IMR-90 (cell line): ENCODE results near the gene BAZ2B. TPM values are rescaled to one million over a fixed set of nuclear protein-coding genes. Genes with fewer than 3 reads are reported as not detected.

ENCODE experiments used
- ATAC-seq: fragments of 200-7000 bp; cut with Tn5 transposase; 2 replicates; pipeline ENCODE4 v1.9.1; 2020; ENCODE audit warnings: low read depth, mild to moderate bottlenecking, moderate library complexity
- BruUV-seq: library from RNA; stranded (reverse); fragments of 400-500 nt; replicated peaks from 2 replicates; lab custom pipeline; 2021; lab: Mats Ljungman, UMichigan
- CTCF ChIA-PET: fragments of 300-600 bp; formaldehyde crosslinking; extraction: SDS; loops from one replicate; lab custom pipeline; 2021; ENCODE audit warnings: antibody characterized with exemption; lab: Yijun Ruan, JAX
- POLR2A ChIA-PET: fragments of 300-600 bp; sonication (Branson Sonifier 250); formaldehyde crosslinking; loops from one replicate; lab custom pipeline; 2022; ENCODE audit warnings: antibody characterized with exemption; ENCODE audit not compliant: unreplicated experiment; lab: Charles Lee
- DNase-seq: peaks from one replicate; pipeline ENCODE4 v3.0.0; 2013
- H2AFZ ChIP-seq: replicated peaks from 2 replicates; pipeline ENCODE3; 2013; ENCODE audit warnings: low read length, mild to moderate bottlenecking; ENCODE audit not compliant: poor library complexity
- H2AK5ac ChIP-seq: 2 replicates; pipeline ENCODE4 v1.6.1; 2013; ENCODE audit warnings: low read depth, low read length, inconsistent platforms
- H2AK9ac ChIP-seq: replicated peaks from 2 replicates; pipeline ENCODE3; 2013; ENCODE audit warnings: mild to moderate bottlenecking, low read depth, low read length, moderate library complexity; ENCODE audit not compliant: poor library complexity
- H2BK120ac ChIP-seq: 2 replicates; pipeline ENCODE4 v1.6.1; 2013; ENCODE audit warnings: low read depth, low read length, inconsistent platforms
- H2BK15ac ChIP-seq: 3 replicates; pipeline ENCODE4 v1.6.1; 2013; ENCODE audit warnings: low read depth, low read length, inconsistent platforms
- H2BK20ac ChIP-seq: 2 replicates; pipeline ENCODE4 v1.6.1; 2013; ENCODE audit warnings: low read depth, mild to moderate bottlenecking, inconsistent platforms, low read length, moderate library complexity
- H2BK5ac ChIP-seq: 2 replicates; pipeline ENCODE4 v1.6.1; 2013; ENCODE audit warnings: mild to moderate bottlenecking, low read depth, low read length, inconsistent platforms; ENCODE audit not compliant: poor library complexity, severe bottlenecking
- H3K14ac ChIP-seq: replicated peaks from 2 replicates; pipeline ENCODE4 v1.6.1; 2013; ENCODE audit warnings: low read depth, low read length, inconsistent platforms
- H3K18ac ChIP-seq: 2 replicates; pipeline ENCODE4 v1.6.1; 2013; ENCODE audit warnings: low read depth, low read length, control low read depth
- H3K23ac ChIP-seq: 2 replicates; pipeline ENCODE4 v1.6.1; 2013; ENCODE audit warnings: low read depth, low read length, inconsistent platforms
- H3K27ac ChIP-seq: 2 replicates; pipeline ENCODE4 v1.5.1; 2013; ENCODE audit warnings: mild to moderate bottlenecking, control low read depth, low read length; ENCODE audit not compliant: insufficient read depth
- H3K27me3 ChIP-seq: 2 replicates; pipeline ENCODE4 v1.6.1; 2013; ENCODE audit warnings: low read length; ENCODE audit not compliant: control insufficient read depth, insufficient read depth
- H3K36me3 ChIP-seq: 2 replicates; pipeline ENCODE4 v1.6.1; 2013; ENCODE audit warnings: low read length, mixed read lengths; ENCODE audit not compliant: control insufficient read depth, insufficient read depth
- H3K4ac ChIP-seq: 2 replicates; pipeline ENCODE4 v1.6.1; 2013; ENCODE audit warnings: low read depth, low read length, inconsistent platforms
- H3K4me1 ChIP-seq: 2 replicates; pipeline ENCODE4 v1.6.1; 2013; ENCODE audit warnings: low read length, mixed read lengths; ENCODE audit not compliant: control insufficient read depth, insufficient read depth
- H3K4me2 ChIP-seq: 2 replicates; pipeline ENCODE4 v1.6.1; 2013; ENCODE audit warnings: low read depth, mild to moderate bottlenecking, control low read depth, low read length, moderate library complexity
- H3K4me3 ChIP-seq: 2 replicates; pipeline ENCODE4 v1.5.1; 2013; ENCODE audit warnings: low read depth, mild to moderate bottlenecking, control low read depth, low read length, moderate library complexity; ENCODE audit not compliant: insufficient read depth
- H3K56ac ChIP-seq: 2 replicates; pipeline ENCODE4 v1.6.1; 2013; ENCODE audit warnings: low read length, inconsistent platforms; ENCODE audit not compliant: insufficient read depth; ENCODE audit errors: extremely low read depth
- H3K79me1 ChIP-seq, 2 experiments: 2 replicates each; pipeline ENCODE4 v1.6.1; 2013; ENCODE audit warnings: low read length in 2 of 2, inconsistent platforms in 1 of 2, low read depth in 1 of 2
- H3K9ac ChIP-seq: 2 replicates; pipeline ENCODE4 v1.6.1; 2013; ENCODE audit warnings: low read depth, low read length, control low read depth
- H3K9me1 ChIP-seq: 2 replicates; pipeline ENCODE4 v1.6.1; 2013; ENCODE audit warnings: low read length, inconsistent platforms; ENCODE audit not compliant: insufficient read depth
- H3K9me3 ChIP-seq: 2 replicates; pipeline ENCODE4 v1.6.1; 2013; ENCODE audit warnings: low read length; ENCODE audit not compliant: control insufficient read depth, insufficient read depth
- H4K20me1 ChIP-seq: 2 replicates; pipeline ENCODE4 v1.6.1; 2013; ENCODE audit warnings: low read length, inconsistent platforms; ENCODE audit not compliant: insufficient read depth
- H4K5ac ChIP-seq: 2 replicates; pipeline ENCODE4 v1.6.1; 2013; ENCODE audit warnings: mild to moderate bottlenecking, low read depth, low read length, control low read depth
- H4K8ac ChIP-seq, 2 experiments: 2 replicates each; pipeline ENCODE4 v1.6.1; 2013; ENCODE audit warnings: low read depth in 2 of 2, low read length in 2 of 2, control low read depth in 1 of 2, inconsistent platforms in 1 of 2
- H4K91ac ChIP-seq: 2 replicates; pipeline ENCODE4 v1.6.1; 2013; ENCODE audit warnings: low read depth, low read length, inconsistent platforms; ENCODE audit not compliant: insufficient read depth
- BHLHE40 ChIP-seq: fragments of 150-350 bp; IDR thresholded peaks from 2 replicates; pipeline ENCODE4 v1.6.1; 2016; ENCODE audit warnings: mild to moderate bottlenecking, low read depth, low read length
- CEBPB ChIP-seq: IDR thresholded peaks from 2 replicates; pipeline ENCODE4 v1.6.1; 2012; ENCODE audit warnings: low read depth, low read length, improper control_type of control experiment
- CHD1 ChIP-seq: IDR thresholded peaks from 2 replicates; pipeline ENCODE4 v1.6.1; 2012; ENCODE audit warnings: low read depth, low read length, improper control_type of control experiment
- CTCF ChIP-seq: conservative IDR thresholded peaks from 2 replicates; pipeline ENCODE4 v1.5.1; 2012; ENCODE audit warnings: mild to moderate bottlenecking, low read depth, low read length, improper control_type of control experiment
- ELK1 ChIP-seq: fragments of 150-350 bp; IDR thresholded peaks from 2 replicates; pipeline ENCODE4 v1.6.1; 2016; ENCODE audit warnings: low read depth, mild to moderate bottlenecking, low read length, moderate library complexity, borderline replicate concordance
- FOS ChIP-seq: fragments of 150-350 bp; IDR thresholded peaks from 2 replicates; pipeline ENCODE4 v1.6.1; 2016; ENCODE audit warnings: low read depth, low read length
- MAFK ChIP-seq: IDR thresholded peaks from 2 replicates; pipeline ENCODE4 v1.6.1; 2012; ENCODE audit warnings: low read depth, low read length, improper control_type of control experiment
- MAZ ChIP-seq: IDR thresholded peaks from 2 replicates; pipeline ENCODE4 v1.6.1; 2012; ENCODE audit warnings: low read depth, mild to moderate bottlenecking, low read length, improper control_type of control experiment, moderate library complexity, borderline replicate concordance
- MXI1 ChIP-seq: IDR thresholded peaks from 2 replicates; pipeline ENCODE4 v1.6.1; 2012; ENCODE audit warnings: low read depth, mild to moderate bottlenecking, low read length, moderate library complexity, borderline replicate concordance
- NFE2L2 ChIP-seq: fragments of 150-350 bp; IDR thresholded peaks from 2 replicates; pipeline ENCODE4 v1.6.1; 2016; ENCODE audit warnings: low read depth, mild to moderate bottlenecking, low read length
- POLR2A ChIP-seq: IDR thresholded peaks from 2 replicates; pipeline ENCODE4 v1.6.1; 2012; ENCODE audit warnings: mild to moderate bottlenecking, low read depth, low read length
- RAD21 ChIP-seq: IDR thresholded peaks from 2 replicates; pipeline ENCODE4 v1.6.1; 2012; ENCODE audit warnings: low read length, improper control_type of control experiment
- RCOR1 ChIP-seq: IDR thresholded peaks from 2 replicates; pipeline ENCODE4 v1.6.1; 2012; ENCODE audit warnings: mild to moderate bottlenecking, low read length, improper control_type of control experiment; ENCODE audit not compliant: insufficient replicate concordance
- RFX5 ChIP-seq: IDR thresholded peaks from 2 replicates; pipeline ENCODE4 v1.8.0; 2012; ENCODE audit warnings: low read depth, mild to moderate bottlenecking, low read length, moderate library complexity
- SMC3 ChIP-seq: fragments of 150-350 bp; IDR thresholded peaks from 2 replicates; pipeline ENCODE4 v1.6.1; 2016; ENCODE audit warnings: low read depth, mild to moderate bottlenecking, antibody characterized with exemption, low read length, moderate library complexity
- WGBS, 2 experiments: methylation state at CpG; one replicate each; pipeline versions ENCODE4 v1.1.5 to v1.1.7; 2013; ENCODE audit warnings: missing lambda C conversion rate in 2 of 2; ENCODE audit not compliant: insufficient read length in 1 of 2; ENCODE audit errors: extremely low coverage in 2 of 2; 5-methylcytosine and 5-hydroxymethylcytosine counted together
- dilution Hi-C: fragments of 300-500 bp; cut with HindIII; formaldehyde crosslinking; loops from one replicate; pipeline ENCODE4 v1.14.3; 2018; ENCODE audit warnings: low sequenced_read_pairs; ENCODE audit not compliant: unreplicated experiment
- in situ Hi-C: fragments of 300-500 bp; cut with MboI; formaldehyde crosslinking; loops from 3 replicates; pipeline ENCODE4 v1.14.3; 2019; ENCODE audit warnings: low sequenced_read_pairs, inconsistent platforms, mixed read lengths
- intact Hi-C: fragments of 100-400 bp; cut with micrococcal nuclease; formaldehyde crosslinking; loops from 2 replicates; pipeline ENCODE4 v1.10.0; 2022
- polyA plus RNA-seq, 3 experiments: library from polyadenylated mRNA; depleted of rRNA; stranded (reverse); fragments of >200 nt; gene quantifications; 2 replicates each; pipeline ENCODE4 v1.2.3, GENCODE V29; 2012; ENCODE audit warnings: low replicate concordance in 1 of 3
- total RNA-seq: library from RNA; depleted of rRNA; stranded (reverse); fragments of >200 nt; gene quantifications from 2 replicates; pipeline ENCODE4 v1.2.3, GENCODE V29; 2012
- TF ChIP-seq, protein P1 (sequence below): fragments of 150-350 bp; IDR thresholded peaks from 2 replicates; pipeline ENCODE4 v1.6.1; 2017; ENCODE audit warnings: mild to moderate bottlenecking, antibody characterized with exemption, low read length, low read depth

BAZ2B gene
- total and polyA plus RNA-seq, 2 of the 4 experiments (the other 2 are of a cell fraction), result 8.9 to 42.1 TPM

DNA sequence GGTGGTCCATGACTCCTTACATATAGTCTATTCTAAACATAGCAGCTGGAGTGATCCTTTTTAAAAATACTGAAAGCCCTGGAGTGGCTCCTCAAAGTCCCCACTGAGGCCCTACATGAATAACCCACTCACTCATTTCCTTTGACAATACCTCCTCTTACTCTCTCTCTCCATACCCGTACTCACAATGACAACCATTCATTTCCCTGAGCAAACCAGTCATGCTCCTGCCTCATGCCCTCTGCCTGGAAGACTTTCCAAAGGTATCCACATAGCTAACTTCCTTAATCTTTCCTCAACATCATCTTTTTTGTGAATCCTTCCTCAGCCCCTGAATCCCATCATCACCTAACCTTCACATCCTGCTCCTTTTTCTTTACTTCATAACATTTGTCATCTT, 102.6 kb downstream of the BAZ2B start:
- TF ChIP-seq ELK1 (no peak), RAD21 (no peak), SMC3 (no peak), BHLHE40 (no peak), MAZ (no peak), NFE2L2 (no peak), MAFK (no peak), FOS (no peak), CTCF (no peak), CHD1 (no peak), CEBPB (no peak), POLR2A (no peak), MXI1 (no peak), RCOR1 (no peak), RFX5 (no peak)
- TF ChIP-seq, protein P1, sequence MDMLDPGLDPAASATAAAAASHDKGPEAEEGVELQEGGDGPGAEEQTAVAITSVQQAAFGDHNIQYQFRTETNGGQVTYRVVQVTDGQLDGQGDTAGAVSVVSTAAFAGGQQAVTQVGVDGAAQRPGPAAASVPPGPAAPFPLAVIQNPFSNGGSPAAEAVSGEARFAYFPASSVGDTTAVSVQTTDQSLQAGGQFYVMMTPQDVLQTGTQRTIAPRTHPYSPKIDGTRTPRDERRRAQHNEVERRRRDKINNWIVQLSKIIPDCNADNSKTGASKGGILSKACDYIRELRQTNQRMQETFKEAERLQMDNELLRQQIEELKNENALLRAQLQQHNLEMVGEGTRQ, result no peak
- H2BK15ac ChIP-seq, result no peak overlapping the region
- no peak overlapping the region for H4K8ac ChIP-seq
- H3K9me1 ChIP-seq, result 0 out of 2 replicates have a peak, but pooled peaks cover 2% of the 10 kb centered on the region
- ATAC-seq, result no peak
- no peaks in the 10 kb centered on the region for H3K27me3 ChIP-seq
- no peak overlapping the region for H3K4me2 ChIP-seq
- no peak overlapping the region for H3K23ac ChIP-seq
- no peak overlapping the region for H3K18ac ChIP-seq
- H3K27ac ChIP-seq, result no peak overlapping the region
- no peak overlapping the region for H2AFZ ChIP-seq
- no peaks in the 10 kb centered on the region for H3K36me3 ChIP-seq
- no peak overlapping the region for H3K9ac ChIP-seq
- no peak overlapping the region for H2AK5ac ChIP-seq
- no peak overlapping the region for H3K4me3 ChIP-seq
- no peak overlapping the region for H2BK120ac ChIP-seq
- no peak overlapping the region; the same call in 1 of the 2 replicates for H3K14ac ChIP-seq
- H4K20me1 ChIP-seq, result no peaks in the 10 kb centered on the region
- H4K91ac ChIP-seq, result no peak overlapping the region
- no peaks in the 10 kb centered on the region for H3K9me3 ChIP-seq
- ChIA-PET CTCF (no interaction called here), POLR2A (no interaction called here)
- no peak overlapping the region for H4K5ac ChIP-seq
- no TSS peak for BruUV-seq
- intact Hi-C loops (no loop called here), dilution Hi-C loops (no loop called here), in situ Hi-C loops (no loop called here)
- no peak for DNase-seq
- peaks cover 2 to 17% of the 10 kb centered on the region in 2 experiments; a peak in 3 of 4 replicates for H3K79me1 ChIP-seq
- no peak overlapping the region for H3K56ac ChIP-seq
- WGBS, 2 experiments, result 100% methylated on average over 1 of the region's 1 CpG; no CpG with 5 or more reads in 1 of the 2 experiments
- H2BK5ac ChIP-seq, result no peak overlapping the region
- H2BK20ac ChIP-seq, result no peak overlapping the region
- no peaks in the 10 kb centered on the region for H3K4me1 ChIP-seq
- no peak overlapping the region for H2AK9ac ChIP-seq
- no peak overlapping the region for H3K4ac ChIP-seq
